ELF-1 (cell line): ENCODE data around the gene MED15.
"Not testable (repeated sequence)": the region's sequence is repeated elsewhere in the genome, so short reads cannot be mapped to it uniquely, and the experiment has no call there.

ENCODE experiments used
- DNase-seq: peaks from one replicate; pipeline ENCODE4 v3.0.0-alpha.2; 2016; ENCODE audit warnings: low read depth, low spot score

MED15 gene

GRCh38 chr22:20600137-20600673 lies 92.8 kb downstream of the MED15 start:
- no peak for DNase-seq

DNA sequence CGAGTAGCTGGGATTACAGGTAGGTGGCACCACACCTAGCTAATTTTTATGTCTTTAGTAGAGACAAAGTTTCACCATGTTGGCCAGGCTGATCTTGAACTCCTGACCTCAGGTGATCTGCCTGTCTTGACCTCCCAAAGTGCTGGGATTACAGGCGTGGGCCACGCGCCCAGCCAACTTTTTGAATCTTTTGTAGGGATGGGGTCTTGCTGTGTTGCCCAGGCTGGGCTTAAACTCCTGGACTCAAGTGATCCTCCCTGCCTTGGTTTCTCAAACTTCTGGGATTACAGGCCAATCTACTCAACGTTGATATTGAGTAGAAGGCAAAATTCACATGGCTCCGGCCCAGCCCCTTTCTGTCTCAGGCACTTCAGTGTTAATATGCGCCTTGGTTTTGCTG lies 93.9 kb downstream of the MED15 start:
- DNase-seq: no peak

- no peak for DNase-seq
Observed at GRCh38 chr22:20602609-20603164, 95.3 kb downstream of the MED15 start.

DNA sequence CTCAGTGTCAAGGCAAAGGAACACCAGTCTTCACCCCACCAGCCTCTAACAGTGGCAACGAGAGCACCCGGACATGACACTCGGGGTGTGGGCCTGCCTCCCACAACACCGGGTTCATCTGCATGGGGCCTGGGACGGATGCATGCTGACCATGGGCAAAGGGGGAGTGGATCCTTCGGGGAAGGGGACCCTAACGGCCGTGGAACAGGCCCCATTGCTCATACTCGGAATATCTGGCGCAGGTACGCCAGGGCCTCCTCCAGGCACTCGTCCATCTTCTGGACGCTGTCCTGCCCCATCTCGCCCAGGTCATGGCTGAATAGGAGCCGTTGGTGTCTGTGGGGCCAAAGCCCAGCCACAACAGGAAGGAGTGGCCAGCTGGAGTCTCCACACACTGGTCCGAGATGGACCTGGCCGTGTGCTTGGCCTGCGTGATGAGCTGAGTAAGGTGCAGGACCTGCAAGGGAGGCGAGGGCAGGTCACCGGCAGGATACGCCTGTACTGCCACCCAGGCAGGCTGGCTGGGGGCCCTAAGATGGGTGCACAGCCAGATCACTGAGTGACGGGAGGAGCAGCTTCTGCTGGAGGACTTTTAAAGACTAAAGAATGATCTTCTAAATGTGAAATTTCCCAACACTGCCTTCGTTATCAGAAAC lies 96.8 kb downstream of the MED15 start:
- no peak for DNase-seq

- peak; percentile 53 for DNase-seq
Observed at GRCh38 chr22:20604776-20605221, 97.4 kb downstream of the MED15 start.

- no peak for DNase-seq
Observed at GRCh38 chr22:20605328-20605727, 97.9 kb downstream of the MED15 start.

DNA sequence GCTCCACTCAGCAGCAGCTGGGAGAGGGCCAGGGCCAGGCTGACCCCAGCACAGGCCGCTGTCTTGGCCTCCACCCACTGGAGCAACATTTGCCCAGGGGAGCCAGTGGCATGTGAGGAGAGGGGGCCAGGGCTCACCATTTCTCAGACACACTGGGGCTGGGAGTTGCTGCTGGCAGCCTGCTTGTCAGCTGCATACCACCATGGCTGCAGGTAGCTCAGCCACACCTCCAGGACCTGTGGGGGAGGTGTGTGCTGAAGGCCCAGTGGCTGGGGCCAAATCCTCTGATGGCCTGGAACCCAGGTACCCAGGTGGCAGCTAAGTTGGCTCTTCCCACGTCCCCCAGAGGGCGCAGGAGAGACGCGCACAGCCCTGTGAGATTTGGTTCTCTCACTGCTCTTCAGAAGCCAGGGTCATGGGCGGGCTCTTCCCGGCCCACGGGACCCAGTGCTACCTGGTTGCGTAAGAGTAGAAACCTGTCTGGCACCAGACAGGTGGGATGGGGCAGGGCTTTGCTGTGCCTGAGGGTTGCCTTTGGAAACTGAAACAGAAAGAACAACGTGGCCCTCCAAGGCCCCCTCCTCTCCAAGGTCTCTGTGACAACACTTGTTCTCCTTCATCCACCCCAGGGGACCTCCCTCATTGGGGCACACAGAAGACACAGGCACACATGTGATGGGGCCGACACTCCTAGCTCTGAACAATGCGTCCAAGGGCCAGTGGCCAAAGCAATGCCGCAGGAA lies 98.8 kb downstream of the MED15 start:
- DNase-seq: peak; percentile 95

- DNase-seq: no peak
Observed at GRCh38 chr22:20606784-20607128, 99.3 kb downstream of the MED15 start.

GRCh38 chr22:20607157-20607907 lies 99.9 kb downstream of the MED15 start:
- DNase-seq: peak; percentile 40

DNA sequence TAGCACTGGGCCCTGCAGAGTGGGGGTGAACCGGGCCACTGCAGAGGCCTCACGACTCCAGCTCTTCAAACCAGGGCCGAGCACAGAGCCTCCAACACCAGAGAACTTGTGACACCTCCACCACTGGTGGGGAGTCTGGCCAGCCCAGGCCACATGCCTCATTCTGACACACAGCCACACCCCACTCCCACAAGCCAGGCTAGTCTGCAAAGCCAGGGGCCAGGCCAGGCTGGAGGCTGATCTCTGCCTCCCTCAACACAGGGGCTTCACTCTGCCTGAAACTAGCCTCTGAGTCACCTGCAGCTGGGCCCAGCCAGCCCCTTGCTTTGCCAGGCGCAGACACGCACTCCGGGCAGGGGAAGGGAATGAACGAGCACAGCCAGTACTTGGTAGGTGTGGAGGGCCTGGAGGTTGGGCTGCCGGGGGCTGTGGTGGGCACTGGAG lies 102.9 kb downstream of the MED15 start:
- peak; percentile 38 for DNase-seq

- no peak for DNase-seq
Observed at GRCh38 chr22:20610757-20611156, 103.3 kb downstream of the MED15 start.

- DNase-seq: no peak
Observed at GRCh38 chr22:20611418-20611817, 104.0 kb downstream of the MED15 start.

GRCh38 chr22:20613301-20613700 lies 105.9 kb downstream of the MED15 start:
- DNase-seq: no peak

DNA sequence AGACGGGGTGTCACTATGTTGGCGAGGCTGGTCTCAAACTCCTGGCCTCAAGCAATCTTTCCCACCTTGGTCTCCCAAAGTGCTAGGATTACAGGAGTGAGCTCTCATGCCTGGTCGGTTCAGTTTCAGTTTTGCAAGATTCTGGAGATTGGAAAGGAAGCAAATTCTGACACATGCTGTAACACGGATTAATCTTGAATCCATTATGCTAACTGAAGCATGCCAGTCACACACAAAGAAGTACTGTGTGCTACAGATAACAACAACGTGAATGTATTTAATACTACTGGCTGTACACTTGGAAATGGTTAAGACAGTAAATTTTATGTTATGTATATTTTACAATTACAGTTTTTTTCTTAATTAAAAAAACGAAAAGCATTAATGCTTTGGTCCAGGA lies 107.6 kb downstream of the MED15 start:
- DNase-seq: no peak

DNA sequence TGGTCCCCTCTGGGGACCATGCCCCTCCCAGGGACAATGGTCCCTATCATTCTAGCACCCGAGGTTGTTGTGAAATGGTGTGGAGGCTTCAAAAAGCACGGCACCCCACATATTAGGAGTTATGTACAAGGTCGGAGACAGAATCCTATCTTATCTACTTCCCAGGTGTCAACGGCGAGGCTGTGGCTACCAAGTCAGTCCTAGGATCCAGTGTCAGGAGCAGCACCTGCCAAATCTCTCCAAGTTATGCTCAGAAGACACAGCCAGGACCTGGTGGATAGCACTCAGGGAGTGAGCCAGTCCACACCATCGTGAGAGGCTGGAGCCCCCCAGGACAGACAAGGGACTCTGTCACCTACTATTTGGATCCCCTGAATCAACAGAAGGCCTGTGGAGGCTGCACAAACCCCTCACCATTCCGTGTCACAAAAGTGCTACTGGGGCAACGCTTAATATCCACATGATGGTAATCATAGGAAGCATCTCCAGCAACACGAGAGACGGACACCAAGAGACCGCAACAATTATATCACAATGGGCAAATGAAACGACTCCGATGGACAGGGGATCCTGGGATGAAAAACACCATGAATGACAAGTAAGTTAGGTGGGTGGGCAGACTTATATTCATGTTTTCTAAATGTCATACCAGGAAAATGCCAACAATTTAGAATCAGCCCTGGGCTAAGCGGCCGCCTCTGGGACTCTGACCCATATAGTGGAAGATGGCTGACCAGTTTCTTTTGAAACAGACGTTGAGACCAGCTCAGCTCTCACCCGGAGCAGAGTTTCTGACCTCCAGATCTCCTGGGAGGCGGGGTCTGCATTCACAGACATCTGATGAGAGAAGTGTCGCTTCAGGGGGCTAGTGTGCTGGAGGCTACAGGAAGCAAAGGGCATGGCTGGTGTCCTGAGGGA lies 108.4 kb downstream of the MED15 start:
- DNase-seq: peak; percentile 47

DNA sequence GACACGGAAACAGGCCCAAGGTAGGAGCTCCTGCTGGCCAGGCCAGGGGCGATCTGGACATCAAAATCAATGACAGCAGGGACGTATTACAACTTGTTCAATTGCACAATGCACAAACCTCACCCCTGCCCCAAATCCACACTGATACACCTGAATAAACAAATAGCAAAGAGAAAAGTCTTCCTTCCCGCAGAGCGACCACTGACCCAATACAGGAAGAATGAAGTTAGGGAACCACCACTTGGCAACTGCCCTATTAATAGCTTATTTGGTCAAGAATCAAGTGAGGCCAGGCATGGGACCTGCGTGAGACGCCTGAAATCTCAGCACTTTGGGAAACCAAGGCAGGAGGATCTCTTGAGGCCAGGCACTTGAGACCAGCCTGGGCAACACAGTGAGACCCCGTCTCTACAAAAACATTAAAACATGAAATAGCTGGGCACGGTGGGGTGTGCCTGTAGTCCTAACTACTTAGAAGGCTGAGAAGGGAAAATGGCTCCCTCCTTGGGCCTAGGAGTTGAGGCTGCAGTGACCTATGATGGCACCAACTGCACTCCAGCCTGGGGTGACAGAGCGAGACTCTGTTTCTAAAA lies 109.1 kb downstream of the MED15 start:
- DNase-seq: no peak

- no peak for DNase-seq
Observed at GRCh38 chr22:20618488-20618887, 111.1 kb downstream of the MED15 start.

GRCh38 chr22:20619045-20619892 lies 111.9 kb downstream of the MED15 start:
- no peak for DNase-seq

DNA sequence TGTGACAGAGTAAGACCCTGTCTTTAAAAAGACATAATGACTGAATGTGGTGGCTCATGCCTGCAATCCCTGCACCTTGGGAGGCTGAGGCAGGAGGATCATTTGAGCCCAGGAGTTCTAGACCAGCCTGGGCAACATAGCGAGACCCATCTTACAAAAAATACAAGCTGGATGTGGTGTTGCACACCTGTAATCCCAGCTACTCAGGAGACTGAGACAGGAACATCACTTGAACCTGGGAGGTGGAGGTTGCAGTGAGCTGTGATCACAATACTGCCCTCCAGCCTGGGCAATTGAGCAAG lies 112.4 kb downstream of the MED15 start:
- not testable (repeated sequence) for DNase-seq

GRCh38 chr22:20621162-20621561 lies 113.8 kb downstream of the MED15 start:
- no peak for DNase-seq
